GM12874 (cell line): Measurements from ENCODE around the gene DTD2.

ENCODE experiments used
- TF ChIP-seq, protein P1 (sequence below): IDR thresholded peaks from 2 replicates; pipeline ENCODE4 v1.5.1; 2011; ENCODE audit warnings: low read depth, mild to moderate bottlenecking, control low read depth, low read length, moderate library complexity; ENCODE audit not compliant: insufficient read depth

The DTD2 gene

DNA sequence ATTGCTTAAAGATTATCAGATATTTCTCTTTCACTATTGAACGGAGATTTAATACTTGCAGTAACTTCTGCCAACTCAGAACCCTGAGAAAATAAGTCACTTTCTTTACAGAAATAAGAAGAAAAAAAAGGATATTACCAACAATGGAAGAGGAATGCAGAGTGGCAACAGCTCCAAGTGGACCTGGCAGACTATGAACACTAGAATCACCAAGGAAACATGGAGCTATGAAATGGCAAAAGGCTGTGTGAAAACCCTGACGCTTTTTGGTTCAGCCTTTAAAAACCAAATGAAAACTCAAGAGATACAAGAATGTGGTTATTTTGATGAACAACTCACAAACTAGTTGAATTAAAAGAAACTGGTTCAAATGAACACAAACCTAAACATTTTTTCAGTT, 17.7 kb downstream of the DTD2 start:
- TF ChIP-seq, protein P1, sequence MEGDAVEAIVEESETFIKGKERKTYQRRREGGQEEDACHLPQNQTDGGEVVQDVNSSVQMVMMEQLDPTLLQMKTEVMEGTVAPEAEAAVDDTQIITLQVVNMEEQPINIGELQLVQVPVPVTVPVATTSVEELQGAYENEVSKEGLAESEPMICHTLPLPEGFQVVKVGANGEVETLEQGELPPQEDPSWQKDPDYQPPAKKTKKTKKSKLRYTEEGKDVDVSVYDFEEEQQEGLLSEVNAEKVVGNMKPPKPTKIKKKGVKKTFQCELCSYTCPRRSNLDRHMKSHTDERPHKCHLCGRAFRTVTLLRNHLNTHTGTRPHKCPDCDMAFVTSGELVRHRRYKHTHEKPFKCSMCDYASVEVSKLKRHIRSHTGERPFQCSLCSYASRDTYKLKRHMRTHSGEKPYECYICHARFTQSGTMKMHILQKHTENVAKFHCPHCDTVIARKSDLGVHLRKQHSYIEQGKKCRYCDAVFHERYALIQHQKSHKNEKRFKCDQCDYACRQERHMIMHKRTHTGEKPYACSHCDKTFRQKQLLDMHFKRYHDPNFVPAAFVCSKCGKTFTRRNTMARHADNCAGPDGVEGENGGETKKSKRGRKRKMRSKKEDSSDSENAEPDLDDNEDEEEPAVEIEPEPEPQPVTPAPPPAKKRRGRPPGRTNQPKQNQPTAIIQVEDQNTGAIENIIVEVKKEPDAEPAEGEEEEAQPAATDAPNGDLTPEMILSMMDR: no peak

DNA sequence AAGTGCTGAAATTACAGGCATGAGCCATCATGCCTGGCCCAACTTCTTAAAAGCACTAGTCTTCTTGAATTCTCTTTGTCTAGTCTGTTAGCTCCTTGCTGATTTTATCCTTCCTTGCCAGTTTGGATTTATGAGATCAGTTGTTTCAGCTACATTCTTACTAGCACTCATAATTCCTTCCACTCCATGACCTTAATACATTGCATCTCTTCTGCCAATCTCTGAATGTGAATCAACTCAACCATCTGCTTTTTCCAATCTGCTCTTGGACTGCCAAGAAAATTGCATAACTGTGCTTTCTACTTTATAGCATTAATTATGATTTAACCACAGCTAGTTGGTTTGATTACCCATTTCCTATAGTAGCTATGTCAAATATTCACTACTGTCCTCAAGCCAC, 22.0 kb downstream of the DTD2 start:
- TF ChIP-seq, protein P1: no peak

DNA sequence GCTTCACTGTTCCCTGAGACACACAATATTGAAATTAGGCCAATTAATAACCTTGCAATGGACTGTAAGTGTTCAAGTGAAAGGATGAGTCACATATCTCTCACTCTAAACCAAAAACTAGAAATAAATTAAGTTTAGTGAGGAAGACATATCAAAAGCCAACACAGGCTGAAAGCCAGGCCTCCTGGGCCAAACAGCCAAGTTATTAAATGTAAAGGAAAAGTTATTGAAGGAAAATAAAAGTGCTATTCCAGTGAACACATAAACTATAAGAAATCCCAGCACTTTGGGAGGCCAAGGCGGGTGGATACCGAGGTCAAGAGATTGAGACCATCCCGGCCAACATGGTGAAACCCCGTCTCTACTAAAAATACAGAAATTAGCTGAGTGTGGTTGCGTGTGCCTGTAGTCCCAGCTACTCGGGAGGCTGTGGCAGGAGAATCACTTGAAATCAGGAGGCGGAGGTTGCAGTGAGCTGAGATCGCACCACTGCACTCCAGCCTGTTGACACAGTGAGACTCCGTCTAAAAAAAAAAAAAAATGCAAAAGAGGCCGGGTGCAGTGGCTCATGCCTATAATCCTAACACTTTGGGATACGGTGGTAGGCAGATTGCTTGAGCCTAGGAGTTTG, 26.6 kb downstream of the DTD2 start:
- TF ChIP-seq, protein P1: no peak

DNA sequence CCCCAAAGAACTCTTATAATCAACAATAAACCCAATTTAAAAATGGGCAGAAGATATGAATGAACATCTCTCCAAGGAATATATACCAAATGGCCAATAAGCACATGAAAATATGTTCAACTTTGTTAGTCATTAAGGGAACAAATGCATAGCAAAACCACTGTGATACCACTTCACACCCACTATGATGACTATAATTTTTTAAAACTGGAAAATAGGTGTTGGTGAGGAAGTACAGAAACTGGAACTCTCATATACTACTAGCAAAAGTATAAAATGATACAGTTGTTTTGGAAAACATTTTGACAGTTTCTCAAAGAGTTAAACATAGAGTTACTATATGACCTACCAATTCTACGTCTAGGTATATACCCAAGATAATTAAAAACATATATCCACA, 27.5 kb downstream of the DTD2 start:
- TF ChIP-seq, protein P1: no peak

DNA sequence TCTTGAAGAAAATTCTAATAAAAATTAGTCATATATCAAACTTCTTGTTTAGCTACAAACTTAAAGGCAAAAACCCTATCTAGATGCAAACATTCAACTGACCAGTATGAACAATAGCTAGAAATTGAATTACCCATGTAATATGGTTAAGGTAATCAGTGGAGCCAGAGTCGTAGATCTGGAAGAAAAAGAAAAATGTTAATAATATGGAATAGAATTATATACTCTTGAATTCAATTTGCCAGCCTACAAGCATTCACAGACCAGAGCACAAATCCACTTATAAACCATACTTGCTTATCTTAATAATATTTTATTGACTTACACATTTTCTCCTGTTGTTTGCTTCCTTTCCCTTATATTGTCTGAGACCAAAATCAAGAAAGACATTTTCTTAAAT, 29.3 kb downstream of the DTD2 start:
- TF ChIP-seq, protein P1: no peak

DNA sequence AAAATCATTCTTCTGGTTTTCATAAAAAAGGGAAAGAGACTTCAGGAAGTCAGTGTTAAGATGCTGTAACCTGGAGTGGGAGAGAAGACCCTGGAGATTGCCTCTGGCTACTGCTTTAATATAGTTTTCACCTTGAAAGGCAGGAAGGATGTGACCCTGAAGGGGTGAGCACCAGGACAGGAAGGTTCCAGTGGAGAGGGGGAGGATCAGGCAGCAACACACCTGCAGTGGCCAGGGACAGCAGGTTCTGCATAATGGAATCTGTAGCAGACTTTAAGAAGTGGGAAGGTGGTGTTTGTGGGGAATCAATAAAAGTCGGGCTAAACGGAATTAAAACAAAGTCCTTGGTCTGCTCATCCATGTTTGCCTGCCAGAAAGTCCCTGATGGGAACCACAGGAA, 30.6 kb downstream of the DTD2 start:
- TF ChIP-seq, protein P1: no peak

DNA sequence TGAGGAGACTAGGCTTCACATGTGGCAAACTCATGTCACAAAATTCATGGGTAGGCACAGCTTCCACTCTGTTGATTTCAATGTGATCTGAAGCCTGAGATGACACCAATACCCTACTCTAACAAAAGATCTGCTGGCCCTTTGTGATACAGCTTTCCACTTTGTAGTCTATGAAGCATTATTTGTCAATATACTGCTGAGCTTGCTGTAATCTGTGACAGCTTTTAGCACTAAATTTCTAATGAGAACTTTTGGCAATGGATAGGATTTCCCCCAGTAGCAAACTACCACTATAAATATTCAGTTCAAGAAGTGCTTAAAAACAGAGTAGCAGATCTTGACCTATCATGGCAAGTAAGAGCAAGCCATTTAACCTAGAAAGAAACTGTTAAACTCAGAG, 31.4 kb downstream of the DTD2 start:
- TF ChIP-seq, protein P1: no peak
